B cell (primary cell): ENCODE results near the gene TRIAP1.

Source experiments
- EZH2 ChIP-seq: IDR thresholded peaks from 2 replicates; pipeline ENCODE4 v1.6.1; 2012; ENCODE audit warnings: borderline replicate concordance, low read depth, mild to moderate bottlenecking, moderate library complexity, low read length; ENCODE audit not compliant: insufficient read depth, poor library complexity, severe bottlenecking
- TF ChIP-seq, protein P1 (sequence below): fragments of 200-600 bp; IDR thresholded peaks from one replicate; pipeline ENCODE4 v1.8.0; 2022; ENCODE audit warnings: antibody characterized with exemption, mild to moderate bottlenecking

- TF ChIP-seq, protein P1, sequence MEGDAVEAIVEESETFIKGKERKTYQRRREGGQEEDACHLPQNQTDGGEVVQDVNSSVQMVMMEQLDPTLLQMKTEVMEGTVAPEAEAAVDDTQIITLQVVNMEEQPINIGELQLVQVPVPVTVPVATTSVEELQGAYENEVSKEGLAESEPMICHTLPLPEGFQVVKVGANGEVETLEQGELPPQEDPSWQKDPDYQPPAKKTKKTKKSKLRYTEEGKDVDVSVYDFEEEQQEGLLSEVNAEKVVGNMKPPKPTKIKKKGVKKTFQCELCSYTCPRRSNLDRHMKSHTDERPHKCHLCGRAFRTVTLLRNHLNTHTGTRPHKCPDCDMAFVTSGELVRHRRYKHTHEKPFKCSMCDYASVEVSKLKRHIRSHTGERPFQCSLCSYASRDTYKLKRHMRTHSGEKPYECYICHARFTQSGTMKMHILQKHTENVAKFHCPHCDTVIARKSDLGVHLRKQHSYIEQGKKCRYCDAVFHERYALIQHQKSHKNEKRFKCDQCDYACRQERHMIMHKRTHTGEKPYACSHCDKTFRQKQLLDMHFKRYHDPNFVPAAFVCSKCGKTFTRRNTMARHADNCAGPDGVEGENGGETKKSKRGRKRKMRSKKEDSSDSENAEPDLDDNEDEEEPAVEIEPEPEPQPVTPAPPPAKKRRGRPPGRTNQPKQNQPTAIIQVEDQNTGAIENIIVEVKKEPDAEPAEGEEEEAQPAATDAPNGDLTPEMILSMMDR, result no peak
- no peak for TF ChIP-seq EZH2
Measured at GRCh38 chr12:120429368-120429767, 16.8 kb downstream of the TRIAP1 start.
